ENCODE results near the gene RETREG2.
A peak's percentile ranks its signal among the peaks of the same experiment; 100 is the strongest.

RETREG2 gene

GRCh38 chr2:219177552-219178376, at the start of gene RETREG2:
TSS of gene RETREG2 (plus strand) at chr2:219178275. CDS start at chr2:219178353, 78 bp downstream.
- peaks cover 29% of the 10 kb centered on the region; the same call in 1 of the 2 replicates for H3K79me2 ChIP-seq (ENCODE audit: insufficient read depth, low read depth)
- H4K20me1 ChIP-seq (ENCODE audit: insufficient read depth), result no peaks in the 10 kb centered on the region
- peak within 1 kb of the TSS; percentile 98 for H3K4me2 ChIP-seq
- peak within 1 kb of the TSS; percentile 59 for H3K9ac ChIP-seq
- no peaks in the 10 kb centered on the region for H3K36me3 ChIP-seq (ENCODE audit: insufficient read depth)
- H3K27me3 ChIP-seq (ENCODE audit: insufficient read depth, low read depth), result no peaks in the 10 kb centered on the region
- H3K4me3 ChIP-seq (IDR thresholded peaks at IDR 0.05; ENCODE audit: insufficient read depth, low read depth, low read length), result peak within 1 kb of the TSS; percentile 60
- H3K27ac ChIP-seq, result peak within 1 kb of the TSS; percentile 81
- H3K4me1 ChIP-seq (ENCODE audit: low read depth, poor library complexity, severe bottlenecking), result peaks cover 18% of the 10 kb centered on the region
- peak within 1 kb of the TSS; percentile 86 for H2AFZ ChIP-seq (ENCODE audit: low read depth)
- no peak for TF ChIP-seq CTCF (conservative IDR thresholded peaks at IDR 0.05; ENCODE audit: low read depth, low read length)

- H3K36me3 ChIP-seq (ENCODE audit: insufficient read depth), result no peaks in the 10 kb centered on the region
- no peak for TF ChIP-seq CTCF (conservative IDR thresholded peaks at IDR 0.05; ENCODE audit: low read depth, low read length)
Measured at GRCh38 chr2:219128396-219128795, 49.7 kb upstream of the RETREG2 start.

GRCh38 chr2:219129589-219129988, 48.5 kb upstream of the RETREG2 start:
- H3K27ac ChIP-seq, result no peak overlapping the region
- H4K20me1 ChIP-seq (ENCODE audit: insufficient read depth), result no peaks in the 10 kb centered on the region
- no peaks in the 10 kb centered on the region for H3K36me3 ChIP-seq (ENCODE audit: insufficient read depth)
- H3K9ac ChIP-seq, result no peak overlapping the region
- H3K4me1 ChIP-seq (ENCODE audit: low read depth, poor library complexity, severe bottlenecking), result no peaks in the 10 kb centered on the region
- no peaks in the 10 kb centered on the region for H3K27me3 ChIP-seq (ENCODE audit: insufficient read depth, low read depth)
- no peaks in the 10 kb centered on the region for H3K79me2 ChIP-seq (ENCODE audit: insufficient read depth, low read depth)
- H3K4me2 ChIP-seq, result no peak overlapping the region
- no peak overlapping the region for H2AFZ ChIP-seq (ENCODE audit: low read depth)
- H3K4me3 ChIP-seq (IDR thresholded peaks at IDR 0.05; ENCODE audit: insufficient read depth, low read depth, low read length), result no peak overlapping the region
- TF ChIP-seq CTCF (conservative IDR thresholded peaks at IDR 0.05; ENCODE audit: low read depth, low read length), result no peak

More at GRCh38 chr2:219128396-219128795, 49.7 kb upstream of the RETREG2 start:
- peaks cover 2% of the 10 kb centered on the region for H3K4me1 ChIP-seq (ENCODE audit: low read depth, poor library complexity, severe bottlenecking)
- no peak overlapping the region for H2AFZ ChIP-seq (ENCODE audit: low read depth)
- no peak overlapping the region for H3K27ac ChIP-seq
- no peak overlapping the region for H3K9ac ChIP-seq
- no peaks in the 10 kb centered on the region for H3K27me3 ChIP-seq (ENCODE audit: insufficient read depth, low read depth)
- H3K4me3 ChIP-seq (IDR thresholded peaks at IDR 0.05; ENCODE audit: insufficient read depth, low read depth, low read length), result no peak overlapping the region
- H3K4me2 ChIP-seq, result no peak overlapping the region
- no peaks in the 10 kb centered on the region for H4K20me1 ChIP-seq (ENCODE audit: insufficient read depth)
- H3K79me2 ChIP-seq (ENCODE audit: insufficient read depth, low read depth), result no peaks in the 10 kb centered on the region

- Histone ChIP-seq H3K27me3 (ENCODE audit: insufficient read depth, low read depth) (no peaks in the 10 kb centered on the region), H4K20me1 (ENCODE audit: insufficient read depth) (no peaks in the 10 kb centered on the region), H3K4me2 (no peak overlapping the region), H3K79me2 (ENCODE audit: insufficient read depth, low read depth) (no peaks in the 10 kb centered on the region), H3K4me1 (ENCODE audit: low read depth, poor library complexity, severe bottlenecking) (no peaks in the 10 kb centered on the region), H3K36me3 (ENCODE audit: insufficient read depth) (no peaks in the 10 kb centered on the region), H3K4me3 (IDR thresholded peaks at IDR 0.05; ENCODE audit: insufficient read depth, low read depth, low read length) (no peak overlapping the region), H3K9ac (no peak overlapping the region), H2AFZ (ENCODE audit: low read depth) (no peak overlapping the region), H3K27ac (no peak overlapping the region)
- TF ChIP-seq CTCF (conservative IDR thresholded peaks at IDR 0.05; ENCODE audit: low read depth, low read length), result no peak
Measured at GRCh38 chr2:219131327-219131726, 46.7 kb upstream of the RETREG2 start.
